Ovary (tissue), 3 donors: Measurements from ENCODE around the gene FBXO30.

ENCODE experiments used
- CTCF ChIP-seq, 3 donors: fragments of 450-650 bp in 2 of 3; fragments of 200-600 bp in 1 of 3; IDR thresholded peaks; one replicate each; pipeline versions ENCODE4 v1.5.1 to v1.8.0; 2016 to 2022; ENCODE audit warnings: antibody characterized with exemption in 3 of 3, mild to moderate bottlenecking in 1 of 3
- EP300 ChIP-seq: sonication (generic); formaldehyde crosslinking; IDR thresholded peaks from one replicate; pipeline ENCODE4 v1.6.1; 2017; ENCODE audit warnings: antibody characterized with exemption
- donor health status: DM: no; HTN: no; CAD: no.

GRCh38 chr6:145749632-145750031 is 65.0 kb downstream of the FBXO30 start:
- TF ChIP-seq CTCF (IDR thresholded peaks at IDR 0.05) (no peak), EP300 (no peak)
